ENCODE data around the gene CEACAM3.

GRCh38 chr19:41753159-41753558 is 43.2 kb upstream of the CEACAM3 start:
- TF ChIP-seq CTCF (IDR thresholded peaks at IDR 0.05) (peak; percentile 70 to 87 (median 79)), POLR2A (IDR thresholded peaks at IDR 0.05) (no peak)

Measured in Peyer's patch (tissue), 4 donors.